Measurements from ENCODE around the gene SETD1A.

GRCh38 chr16:30921459-30921747 lies 36.2 kb upstream of the SETD1A start:
- TF ChIP-seq EP300 (IDR thresholded peaks at IDR 0.05): no peak
- TF ChIP-seq CTCF (IDR thresholded peaks at IDR 0.05): no peak
- TF ChIP-seq POLR2AphosphoS5 (IDR thresholded peaks at IDR 0.05): no peak
